Loucy (cell line): Measurements from ENCODE around the gene BSN.

Experiments used
- EZH2phosphoT487 ChIP-seq: fragments of 200-600 bp; IDR thresholded peaks from 2 replicates; pipeline ENCODE4 v1.6.1; 2018; ENCODE audit warnings: antibody characterized with exemption, mild to moderate bottlenecking, moderate library complexity, borderline replicate concordance
- TF ChIP-seq, protein P1 (sequence below): fragments of 200-600 bp; sonication (generic); conservative IDR thresholded peaks from 2 replicates; pipeline ENCODE4 v1.5.1; 2014; ENCODE audit warnings: mild to moderate bottlenecking, antibody characterized with exemption, low read length

DNA sequence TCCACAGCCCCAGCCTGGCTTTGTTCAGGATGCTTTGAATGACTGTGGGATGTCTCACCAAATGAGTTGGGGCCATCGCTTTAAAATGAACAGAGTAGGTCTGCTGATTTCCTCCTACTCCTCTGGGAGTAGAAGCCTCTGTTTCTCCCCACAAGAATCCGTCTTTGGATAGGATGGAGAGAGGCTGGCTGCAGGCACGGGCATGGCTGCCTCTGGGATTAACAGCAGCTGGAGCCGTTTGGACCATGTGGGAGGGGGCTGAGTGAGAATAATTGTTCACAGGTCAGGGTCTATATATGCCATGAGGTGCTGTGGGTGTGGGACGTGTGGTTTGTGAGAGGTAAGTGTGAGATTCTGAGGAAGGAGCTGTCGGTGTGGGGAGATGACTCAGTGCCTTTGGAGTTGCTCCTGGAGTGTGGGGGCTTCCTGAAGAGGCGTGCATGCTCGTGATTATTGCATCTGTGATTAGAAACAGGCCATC lies 71.9 kb downstream of the BSN start:
- TF ChIP-seq EZH2phosphoT487 = no peak
- TF ChIP-seq, protein P1, sequence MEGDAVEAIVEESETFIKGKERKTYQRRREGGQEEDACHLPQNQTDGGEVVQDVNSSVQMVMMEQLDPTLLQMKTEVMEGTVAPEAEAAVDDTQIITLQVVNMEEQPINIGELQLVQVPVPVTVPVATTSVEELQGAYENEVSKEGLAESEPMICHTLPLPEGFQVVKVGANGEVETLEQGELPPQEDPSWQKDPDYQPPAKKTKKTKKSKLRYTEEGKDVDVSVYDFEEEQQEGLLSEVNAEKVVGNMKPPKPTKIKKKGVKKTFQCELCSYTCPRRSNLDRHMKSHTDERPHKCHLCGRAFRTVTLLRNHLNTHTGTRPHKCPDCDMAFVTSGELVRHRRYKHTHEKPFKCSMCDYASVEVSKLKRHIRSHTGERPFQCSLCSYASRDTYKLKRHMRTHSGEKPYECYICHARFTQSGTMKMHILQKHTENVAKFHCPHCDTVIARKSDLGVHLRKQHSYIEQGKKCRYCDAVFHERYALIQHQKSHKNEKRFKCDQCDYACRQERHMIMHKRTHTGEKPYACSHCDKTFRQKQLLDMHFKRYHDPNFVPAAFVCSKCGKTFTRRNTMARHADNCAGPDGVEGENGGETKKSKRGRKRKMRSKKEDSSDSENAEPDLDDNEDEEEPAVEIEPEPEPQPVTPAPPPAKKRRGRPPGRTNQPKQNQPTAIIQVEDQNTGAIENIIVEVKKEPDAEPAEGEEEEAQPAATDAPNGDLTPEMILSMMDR = no peak
